ENCODE data around the gene ZNF37A.
"Not testable (repeated sequence)": the region's sequence is repeated elsewhere in the genome, so short reads cannot be mapped to it uniquely, and the experiment has no call there.

ZNF37A gene

DNA sequence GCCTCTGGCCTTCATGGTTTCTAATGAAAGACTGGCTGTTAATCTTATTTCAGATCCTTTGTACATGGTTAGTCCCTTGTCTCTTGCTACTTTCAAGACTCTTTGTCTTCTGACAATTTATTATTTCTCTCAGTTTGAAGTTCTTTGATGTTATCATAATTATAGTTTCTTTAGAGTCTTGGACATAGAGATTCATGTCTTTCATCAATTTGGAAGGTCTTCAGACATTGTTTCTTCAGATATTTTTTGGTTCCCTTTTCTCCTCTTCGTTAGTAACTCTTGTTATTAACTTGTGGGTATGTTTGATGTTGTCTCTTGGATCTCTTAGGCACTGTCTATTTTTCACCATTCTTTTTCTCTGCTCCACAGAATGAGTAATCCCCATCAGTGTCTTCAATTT lies 8.7 kb downstream of the ZNF37A start:
- no peaks in the 10 kb centered on the region for H3K27me3 Mint-ChIP-seq
- H3K4me3 Mint-ChIP-seq: no peak overlapping the region
- peaks cover 43% of the 10 kb centered on the region for H3K36me3 Mint-ChIP-seq (ENCODE audit: insufficient read depth)
- H3K4me1 Mint-ChIP-seq (ENCODE audit: low read depth in 2 of 2): peaks cover 2 to 7% of the 10 kb centered on the region in 2 donors
- DNase-seq (no peak), ATAC-seq (replicated peaks) (no peak)
- peaks cover 15 to 27% of the 10 kb centered on the region in 2 donors for H3K9me3 Mint-ChIP-seq
- no peak overlapping the region for H3K27ac Mint-ChIP-seq

DNA sequence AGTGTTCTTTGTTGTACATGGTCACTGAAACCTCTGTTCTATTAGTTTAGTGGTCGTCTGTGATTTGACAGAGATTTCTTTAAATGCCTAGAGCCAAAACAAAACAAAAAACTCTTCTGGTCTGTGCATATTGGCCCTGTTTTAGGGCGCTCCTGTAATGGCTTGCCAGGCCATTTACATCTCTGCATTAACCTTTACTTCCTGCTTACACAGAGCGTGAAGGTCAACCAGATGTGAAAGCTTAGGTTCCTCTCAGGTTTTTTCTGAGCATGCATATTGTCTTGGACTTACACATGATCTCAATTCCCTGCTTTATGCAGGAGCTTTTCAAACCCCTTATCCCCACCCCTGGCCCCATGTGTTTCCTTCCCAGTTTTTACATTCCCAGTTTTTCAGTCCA lies 9.6 kb downstream of the ZNF37A start:
- no peak overlapping the region for H3K4me3 Mint-ChIP-seq
- peaks cover 0 to 3% of the 10 kb centered on the region in 2 donors for H3K4me1 Mint-ChIP-seq (ENCODE audit: low read depth in 2 of 2)
- H3K9me3 Mint-ChIP-seq: peaks cover 20 to 34% of the 10 kb centered on the region in 2 donors
- ATAC-seq (replicated peaks) (no peak), DNase-seq (no peak)
- H3K36me3 Mint-ChIP-seq (ENCODE audit: insufficient read depth): peaks cover 38% of the 10 kb centered on the region
- H3K27ac Mint-ChIP-seq: no peak overlapping the region
- no peaks in the 10 kb centered on the region for H3K27me3 Mint-ChIP-seq

- no peaks in the 10 kb centered on the region for H3K27me3 Mint-ChIP-seq
- H3K9me3 Mint-ChIP-seq: peaks cover 16 to 41% of the 10 kb centered on the region in 2 donors
- H3K4me3 Mint-ChIP-seq: no peak overlapping the region
- no peak overlapping the region for H3K27ac Mint-ChIP-seq
- ATAC-seq (replicated peaks): no peak
- H3K36me3 Mint-ChIP-seq (ENCODE audit: insufficient read depth): peaks cover 34% of the 10 kb centered on the region
- no peak for DNase-seq
- H3K4me1 Mint-ChIP-seq (ENCODE audit: low read depth in 2 of 2): no peaks in the 10 kb centered on the region
These were observed 18.0 kb downstream of the ZNF37A start for GRCh38 chr10:38112159-38112558.

- Mint-ChIP-seq H3K4me3 (no peak overlapping the region), H3K27me3 (no peaks in the 10 kb centered on the region), H3K4me1 (ENCODE audit: low read depth in 2 of 2) (no peaks in the 10 kb centered on the region), H3K36me3 (ENCODE audit: insufficient read depth) (peaks cover 29% of the 10 kb centered on the region), H3K9me3 (peaks cover 9 to 26% of the 10 kb centered on the region in 2 donors), H3K27ac (no peak overlapping the region)
- no peak for DNase-seq
- no peak for ATAC-seq (replicated peaks)
These were observed 24.1 kb downstream of the ZNF37A start for GRCh38 chr10:38118072-38118807.

DNA sequence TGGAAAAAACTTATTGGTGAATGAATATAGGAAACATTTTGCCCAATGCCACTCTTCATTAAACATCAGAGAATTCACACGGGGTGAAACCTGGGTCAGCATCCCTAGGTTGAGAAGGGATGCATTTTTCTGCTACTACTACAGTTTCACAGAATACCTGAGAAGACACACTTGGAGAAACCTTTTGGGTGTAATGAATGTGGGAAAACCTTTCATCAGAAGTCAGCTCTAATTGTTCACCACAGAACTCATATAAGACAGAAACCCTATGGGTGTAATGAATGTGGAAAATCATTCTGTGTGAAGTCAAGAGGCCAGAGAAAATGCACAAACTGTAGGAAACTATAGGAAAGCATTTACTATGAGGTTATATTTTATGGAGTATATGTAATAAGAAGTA lies 24.9 kb downstream of the ZNF37A start:
- DNase-seq (no peak), ATAC-seq (replicated peaks) (no peak)
- Mint-ChIP-seq H3K27ac (no peak overlapping the region), H3K27me3 (no peaks in the 10 kb centered on the region), H3K4me1 (ENCODE audit: low read depth in 2 of 2) (no peaks in the 10 kb centered on the region), H3K36me3 (ENCODE audit: insufficient read depth) (peaks cover 26% of the 10 kb centered on the region), H3K4me3 (no peak overlapping the region), H3K9me3 (peaks cover 11 to 23% of the 10 kb centered on the region in 2 donors)

- H3K4me1 Mint-ChIP-seq (ENCODE audit: low read depth in 2 of 2): no peaks in the 10 kb centered on the region
- no peak overlapping the region for H3K4me3 Mint-ChIP-seq
- DNase-seq (no peak), ATAC-seq (replicated peaks) (no peak)
- H3K27ac Mint-ChIP-seq: no peak overlapping the region
- no peaks in the 10 kb centered on the region for H3K27me3 Mint-ChIP-seq
- peaks cover 29 to 57% of the 10 kb centered on the region in 2 donors for H3K9me3 Mint-ChIP-seq
- H3K36me3 Mint-ChIP-seq (ENCODE audit: insufficient read depth): no peaks in the 10 kb centered on the region
These were observed 33.7 kb downstream of the ZNF37A start for GRCh38 chr10:38127812-38128211.

GRCh38 chr10:38143587-38143986 lies 49.5 kb downstream of the ZNF37A start:
- Mint-ChIP-seq H3K36me3 (ENCODE audit: insufficient read depth) (no peaks in the 10 kb centered on the region), H3K4me3 (no peak overlapping the region), H3K9me3 (peaks cover 11 to 18% of the 10 kb centered on the region in 2 donors), H3K27ac (no peak overlapping the region), H3K27me3 (no peaks in the 10 kb centered on the region), H3K4me1 (ENCODE audit: low read depth in 2 of 2) (no peaks in the 10 kb centered on the region)
- no peak for DNase-seq
- ATAC-seq (replicated peaks): no peak

- no peak for DNase-seq
- Mint-ChIP-seq H3K9me3 (peaks cover 4 to 24% of the 10 kb centered on the region in 2 donors), H3K36me3 (ENCODE audit: insufficient read depth) (no peaks in the 10 kb centered on the region), H3K27me3 (no peaks in the 10 kb centered on the region), H3K4me3 (no peak overlapping the region), H3K27ac (no peak overlapping the region), H3K4me1 (ENCODE audit: low read depth in 2 of 2) (no peaks in the 10 kb centered on the region)
- ATAC-seq (replicated peaks): no peak
These were observed 52.6 kb downstream of the ZNF37A start for GRCh38 chr10:38146579-38147333.

- ATAC-seq (replicated peaks): no peak
- H3K27me3 Mint-ChIP-seq: no peaks in the 10 kb centered on the region
- DNase-seq: no peak
- peaks cover 3 to 24% of the 10 kb centered on the region in 2 donors for H3K9me3 Mint-ChIP-seq
- no peaks in the 10 kb centered on the region for H3K36me3 Mint-ChIP-seq (ENCODE audit: insufficient read depth)
- no peak overlapping the region for H3K4me3 Mint-ChIP-seq
- H3K27ac Mint-ChIP-seq: no peak overlapping the region
- no peaks in the 10 kb centered on the region for H3K4me1 Mint-ChIP-seq (ENCODE audit: low read depth in 2 of 2)
These were observed 53.5 kb downstream of the ZNF37A start for GRCh38 chr10:38147686-38148085.

- H3K27ac Mint-ChIP-seq; H3K4me3 Mint-ChIP-seq; H3K27me3 Mint-ChIP-seq; DNase-seq; ATAC-seq (replicated peaks); H3K36me3 Mint-ChIP-seq (ENCODE audit: insufficient read depth); H3K4me1 Mint-ChIP-seq (ENCODE audit: low read depth in 2 of 2): not testable (repeated sequence)
- H3K9me3 Mint-ChIP-seq: peaks cover 2 to 22% of the 10 kb centered on the region in 2 donors
These were observed 56.8 kb downstream of the ZNF37A start for GRCh38 chr10:38150891-38151463.

DNA sequence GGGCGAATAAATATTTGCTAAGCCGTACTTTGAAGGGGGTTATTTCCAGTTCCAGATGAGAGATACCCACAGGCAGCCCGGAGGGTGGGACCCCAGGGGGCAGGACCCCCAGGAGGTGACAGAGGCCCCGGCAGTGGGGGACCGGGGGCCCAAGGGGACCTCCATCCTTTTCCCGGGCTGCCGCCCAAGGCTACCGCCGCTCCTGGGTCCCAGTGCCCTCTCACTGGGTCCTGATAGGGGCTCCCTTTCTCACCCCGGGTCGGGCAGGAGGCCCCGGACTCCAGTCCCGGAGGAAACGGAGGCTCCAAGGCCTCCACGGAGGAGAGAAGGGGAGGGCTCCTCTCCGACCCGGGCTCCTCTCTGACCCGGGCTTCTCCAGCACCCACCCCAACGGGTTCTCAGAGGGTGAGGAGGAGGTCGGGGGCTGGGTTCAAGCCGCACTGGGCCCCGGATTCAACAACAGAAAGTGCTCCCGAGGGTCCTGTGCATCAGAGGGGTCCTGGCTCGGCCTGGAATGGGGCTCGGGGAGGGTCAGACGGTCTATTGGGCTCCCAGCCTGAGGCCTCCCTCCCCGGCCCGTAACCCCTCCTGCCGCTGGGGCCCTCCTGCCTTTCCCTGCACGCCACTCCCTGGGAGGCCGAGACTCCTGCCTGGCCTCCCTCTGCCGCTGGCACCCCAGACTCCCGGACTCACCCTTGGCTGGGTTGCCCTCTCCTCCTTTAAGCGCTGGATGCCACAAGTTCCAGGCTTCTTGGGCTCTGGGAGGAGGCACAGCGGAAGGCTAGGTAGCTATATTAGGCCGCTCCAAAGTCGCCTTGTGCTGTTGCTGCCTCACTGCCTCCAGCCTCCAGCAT lies 62.5 kb downstream of the ZNF37A start:
- peaks cover 10 to 31% of the 10 kb centered on the region in 2 donors for H3K9me3 Mint-ChIP-seq
- no peak overlapping the region for H3K4me3 Mint-ChIP-seq
- no peak for ATAC-seq (replicated peaks)

GRCh38 chr10:38157270-38157685 lies 63.1 kb downstream of the ZNF37A start:
- DNase-seq (no peak), ATAC-seq (replicated peaks) (no peak)
- peaks cover 10 to 31% of the 10 kb centered on the region in 2 donors for H3K9me3 Mint-ChIP-seq
- H3K27ac Mint-ChIP-seq: no peak overlapping the region
- H3K4me1 Mint-ChIP-seq (ENCODE audit: low read depth in 2 of 2): no peaks in the 10 kb centered on the region
- peaks cover 4% of the 10 kb centered on the region for H3K36me3 Mint-ChIP-seq (ENCODE audit: insufficient read depth)
- no peak overlapping the region for H3K4me3 Mint-ChIP-seq
- no peaks in the 10 kb centered on the region for H3K27me3 Mint-ChIP-seq

More for the DNA sequence above, 62.5 kb downstream of the ZNF37A start:
- Mint-ChIP-seq H3K27ac (no peak overlapping the region), H3K4me1 (ENCODE audit: low read depth in 2 of 2) (no peaks in the 10 kb centered on the region), H3K36me3 (ENCODE audit: insufficient read depth) (peaks cover 4% of the 10 kb centered on the region), H3K27me3 (no peaks in the 10 kb centered on the region)
- DNase-seq: no peak

GRCh38 chr10:38159004-38159403 lies 64.9 kb downstream of the ZNF37A start:
- peaks cover 4% of the 10 kb centered on the region for H3K36me3 Mint-ChIP-seq (ENCODE audit: insufficient read depth)
- ATAC-seq (replicated peaks) (no peak), DNase-seq (no peak)
- peaks cover 10 to 30% of the 10 kb centered on the region in 2 donors for H3K9me3 Mint-ChIP-seq
- H3K27ac Mint-ChIP-seq: no peak overlapping the region
- H3K4me3 Mint-ChIP-seq: no peak overlapping the region
- no peaks in the 10 kb centered on the region for H3K27me3 Mint-ChIP-seq
- no peaks in the 10 kb centered on the region for H3K4me1 Mint-ChIP-seq (ENCODE audit: low read depth in 2 of 2)

All from effector memory CD8-positive, alpha-beta T cell (primary cell).